Esophagus mucosa (tissue), 1 donor: ENCODE data around the gene SAMD3. TPM values are rescaled to one million over a fixed set of nuclear protein-coding genes. Genes with fewer than 3 reads are reported as not detected.
"Not testable (repeated sequence)": the region's sequence is repeated elsewhere in the genome, so short reads cannot be mapped to it uniquely, and the experiment has no call there.

Source experiments
- ATAC-seq: fragments of 200-7000 bp; cut with Tn5 transposase; one replicate; pipeline ENCODE4 v1.9.1; 2020
- total RNA-seq: library from RNA; stranded (reverse); gene quantifications from one replicate; pipeline ENCODE4 v1.2.4, GENCODE V29; 2023
- donor health status: DM: yes; HTN: yes; CAD: no.

SAMD3 gene
- 0.20 TPM for total RNA-seq

- ATAC-seq = no peak
Observed at GRCh38 chr6:130222775-130223174, at the start of gene SAMD3. SAMD3 (minus strand) TSS chr6:130222951; CDS start chr6:130215273, 7,678 bp downstream.

GRCh38 chr6:130269969-130270635 lies 47.4 kb upstream of the SAMD3 start:
- no peak for ATAC-seq

DNA sequence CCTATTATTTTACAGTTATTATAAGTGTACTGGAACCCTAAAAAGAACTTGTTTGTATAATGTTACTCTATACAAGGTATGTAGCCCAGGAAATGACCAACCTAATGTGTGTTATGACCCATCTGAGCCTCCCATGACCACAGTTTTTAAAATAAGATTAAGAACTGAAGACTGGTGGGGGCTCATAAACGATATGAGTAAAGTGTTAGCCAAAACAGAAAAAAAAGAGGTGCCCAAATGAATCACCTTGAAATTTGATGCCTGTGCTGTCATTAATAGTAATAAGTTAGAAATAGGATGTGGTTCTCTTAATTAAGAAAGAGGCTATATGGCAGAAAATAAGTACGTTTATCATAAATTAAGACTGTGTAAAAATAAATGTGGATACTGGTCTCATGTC lies 42.8 kb upstream of the SAMD3 start:
- ATAC-seq = not testable (repeated sequence)

DNA sequence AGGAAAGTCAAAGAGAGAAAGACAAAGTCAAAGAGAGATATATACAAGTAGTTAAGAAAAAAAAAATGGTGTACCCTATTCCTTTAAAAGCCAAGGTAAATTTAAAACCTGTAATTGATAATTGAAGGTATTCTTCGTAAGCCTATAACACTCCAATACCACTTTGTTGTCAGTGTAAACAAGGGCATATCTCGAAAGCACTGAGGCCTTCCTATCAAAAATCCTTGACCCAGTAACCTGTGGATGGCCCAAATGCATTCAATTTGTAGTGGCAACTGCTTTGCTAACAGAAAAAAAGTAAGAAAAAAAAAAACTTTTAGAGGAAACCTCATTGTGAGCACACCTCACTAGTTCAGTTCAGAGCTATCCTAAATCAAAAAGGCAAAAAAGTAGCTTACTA lies 39.3 kb upstream of the SAMD3 start:
- ATAC-seq = no peak

DNA sequence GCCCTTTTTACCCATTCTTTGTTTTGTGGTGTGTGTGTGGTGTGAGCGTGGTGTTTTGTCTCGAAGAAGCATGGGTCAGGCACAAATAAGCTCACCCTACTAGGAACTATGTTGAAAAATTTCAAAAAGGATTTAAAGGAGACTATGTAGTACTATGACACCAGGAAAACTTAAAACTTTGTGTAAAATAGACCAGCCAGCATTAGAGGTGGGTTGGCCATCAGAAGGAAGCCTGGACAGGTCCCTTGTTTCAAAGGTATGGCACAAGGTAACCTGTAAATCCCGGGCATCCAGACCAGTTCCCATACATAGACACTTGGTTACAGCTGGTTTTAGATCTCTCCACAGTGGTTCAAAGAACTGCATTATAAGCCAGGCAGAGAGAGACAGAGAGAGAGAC lies 38.8 kb upstream of the SAMD3 start:
- ATAC-seq = not testable (repeated sequence)

DNA sequence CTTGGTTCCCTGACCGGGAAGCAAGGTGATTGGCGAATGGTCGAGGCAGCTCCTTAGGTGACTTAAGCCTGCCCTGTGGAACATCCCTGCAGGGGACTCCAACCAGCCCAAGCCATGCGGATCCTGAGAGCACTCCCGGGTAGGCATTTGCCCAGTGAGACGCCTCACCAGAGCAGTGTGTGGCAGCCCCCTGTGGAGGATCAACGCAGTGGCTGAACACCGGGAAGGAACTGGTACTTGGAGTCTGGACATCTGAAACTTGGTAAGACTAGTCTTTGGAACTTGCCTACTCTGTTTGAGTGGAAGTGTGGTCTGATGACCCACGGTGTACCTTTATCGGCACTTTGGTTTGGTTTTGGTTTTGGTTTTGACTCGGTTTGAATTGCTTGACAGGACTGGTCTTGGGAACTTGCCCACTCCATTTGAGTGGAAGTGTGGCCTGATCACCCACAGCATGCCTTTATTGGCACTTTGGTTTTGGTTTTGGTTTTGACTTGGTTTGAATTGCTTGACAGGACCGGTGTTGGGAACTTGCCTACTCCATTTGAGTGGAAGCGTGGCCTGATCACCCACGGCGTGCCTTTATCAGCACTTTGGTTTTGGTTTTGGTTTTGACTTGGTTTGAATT lies 38.0 kb upstream of the SAMD3 start:
- ATAC-seq = not testable (repeated sequence)

DNA sequence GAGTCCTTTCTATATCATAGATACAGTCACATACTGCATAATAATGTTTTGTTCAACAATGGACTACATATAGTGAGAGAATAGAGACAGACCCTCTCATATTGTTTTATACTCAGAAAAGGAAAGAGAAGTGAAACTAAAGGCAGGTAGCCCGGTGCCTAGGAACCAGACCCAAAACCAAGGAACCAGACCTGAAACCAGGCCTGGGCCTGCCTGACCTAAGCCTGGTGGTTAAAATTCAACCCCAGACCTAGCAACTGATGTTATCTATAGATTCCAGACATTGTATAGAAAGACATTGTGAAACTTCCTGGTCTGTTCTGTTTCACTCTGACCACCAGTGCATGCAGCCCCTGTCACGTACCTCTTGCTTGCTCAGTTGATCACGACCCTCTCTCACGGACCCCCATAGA lies 37.3 kb upstream of the SAMD3 start:
- not testable (repeated sequence) for ATAC-seq

GRCh38 chr6:130259557-130259956 lies 36.8 kb upstream of the SAMD3 start:
- ATAC-seq = no peak

GRCh38 chr6:130259140-130259539 lies 36.4 kb upstream of the SAMD3 start:
- no peak for ATAC-seq

DNA sequence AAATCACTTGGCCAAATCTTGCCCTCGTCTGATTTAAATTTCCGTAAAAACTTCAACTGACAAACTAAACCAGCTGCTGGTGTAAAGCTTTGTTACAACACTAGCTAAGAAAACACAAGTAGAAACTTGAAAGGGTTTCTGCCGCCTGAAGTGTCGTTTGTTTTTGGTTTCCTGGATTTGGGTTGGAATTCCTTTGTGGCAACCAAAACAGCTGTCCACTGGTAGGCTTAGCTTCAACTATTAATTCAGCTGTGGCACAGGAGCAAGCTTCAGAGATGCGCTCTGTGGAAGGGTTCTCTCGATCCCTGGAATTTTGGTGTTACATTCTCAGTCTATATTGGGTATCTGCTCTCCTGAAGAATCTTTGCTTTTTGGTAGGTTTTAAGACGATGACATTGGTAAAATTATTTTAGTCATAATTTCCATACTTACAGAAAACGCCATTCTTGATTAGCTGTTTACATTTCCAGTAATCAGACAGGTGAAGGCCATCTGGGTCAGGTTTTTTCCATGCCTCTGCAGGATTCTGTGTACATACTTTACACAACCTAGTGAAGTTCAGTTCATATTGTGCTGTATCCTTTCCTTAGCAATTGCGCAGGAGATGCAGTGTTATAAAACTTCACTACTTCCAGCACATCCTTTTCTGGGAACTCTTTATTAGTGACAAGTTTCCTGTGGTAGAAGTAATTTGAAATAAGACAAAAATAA lies 29.9 kb upstream of the SAMD3 start:
- no peak for ATAC-seq

- no peak for ATAC-seq
Observed at GRCh38 chr6:130245267-130245666, 22.5 kb upstream of the SAMD3 start.

DNA sequence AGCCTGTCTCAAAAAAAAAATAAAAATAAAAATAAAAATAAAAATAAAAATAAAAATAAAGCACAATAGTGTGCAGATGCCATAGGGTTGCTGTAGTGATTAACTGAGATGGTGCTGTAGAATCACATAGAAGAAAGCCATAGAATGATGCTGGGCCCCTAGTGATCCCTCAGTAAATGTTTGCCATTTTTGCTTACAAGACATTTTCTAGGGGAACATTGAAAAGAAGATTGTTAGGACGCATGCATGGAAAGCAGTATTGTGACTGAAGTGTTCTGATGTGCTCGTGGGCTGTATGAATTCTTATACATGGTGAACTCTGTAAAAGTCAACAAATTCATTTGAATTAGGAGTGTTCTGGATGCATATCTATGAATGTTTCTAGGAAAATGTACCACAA lies 22.0 kb upstream of the SAMD3 start:
- no peak for ATAC-seq

DNA sequence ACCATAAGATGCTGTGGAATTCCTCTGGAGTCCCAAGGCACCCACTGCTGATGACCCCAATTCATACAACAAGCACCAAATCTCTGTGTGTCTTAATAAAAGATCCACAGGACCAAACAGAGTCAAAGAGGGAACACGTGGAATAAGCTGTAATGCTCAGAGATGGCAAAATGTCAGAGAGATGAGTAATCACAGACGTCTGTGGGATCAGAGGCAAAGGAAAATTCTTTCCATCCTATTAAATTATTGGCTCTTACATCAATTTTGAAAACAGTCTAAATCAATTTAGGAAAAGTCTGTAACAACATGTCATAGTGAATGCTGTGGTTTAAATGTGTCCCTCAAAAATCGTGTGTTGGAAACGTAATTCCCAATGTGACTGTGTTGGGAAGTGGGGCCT lies 17.5 kb upstream of the SAMD3 start:
- ATAC-seq = no peak

GRCh38 chr6:130239755-130240154 lies 17.0 kb upstream of the SAMD3 start:
- ATAC-seq = no peak

DNA sequence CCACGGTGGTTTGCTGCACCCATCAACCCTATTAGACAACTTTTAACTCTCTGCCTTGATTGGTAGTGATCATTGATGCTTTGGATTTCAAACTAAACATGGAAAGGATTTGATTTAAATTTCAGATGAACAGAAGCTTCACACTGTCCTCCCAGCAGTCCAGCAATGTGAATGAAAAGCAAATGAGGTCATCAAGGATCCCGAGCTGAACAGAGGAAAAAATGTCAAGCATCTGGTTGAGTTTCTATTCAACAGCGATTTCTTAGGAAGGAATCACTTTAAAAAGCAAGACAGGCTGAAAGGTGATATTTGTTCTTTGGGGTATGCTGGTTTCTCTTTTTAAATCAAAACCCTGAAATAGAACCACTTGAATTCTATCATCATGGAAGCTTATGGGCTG lies 10.6 kb upstream of the SAMD3 start:
- ATAC-seq = no peak

GRCh38 chr6:130230531-130230930 lies 7.8 kb upstream of the SAMD3 start:
- ATAC-seq = not testable (repeated sequence)

DNA sequence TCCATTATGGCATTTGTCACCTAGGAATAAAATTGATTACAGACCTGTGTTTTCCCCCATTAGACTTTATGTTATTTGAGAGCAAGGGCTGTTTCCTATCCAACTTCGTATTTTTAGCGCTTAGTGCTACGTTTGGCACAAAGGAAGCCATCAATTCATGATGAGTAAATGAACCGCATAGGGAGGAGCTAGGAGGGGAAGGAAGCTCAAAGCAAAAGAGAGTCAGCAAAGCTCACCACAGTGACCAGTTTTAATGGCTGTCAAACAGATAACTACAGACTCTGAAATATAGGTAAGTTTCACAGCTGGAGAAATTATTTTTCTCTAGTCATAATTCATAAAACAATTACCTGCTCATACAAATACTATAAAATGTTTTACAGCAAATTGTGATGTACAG lies 6.9 kb upstream of the SAMD3 start:
- ATAC-seq = no peak

DNA sequence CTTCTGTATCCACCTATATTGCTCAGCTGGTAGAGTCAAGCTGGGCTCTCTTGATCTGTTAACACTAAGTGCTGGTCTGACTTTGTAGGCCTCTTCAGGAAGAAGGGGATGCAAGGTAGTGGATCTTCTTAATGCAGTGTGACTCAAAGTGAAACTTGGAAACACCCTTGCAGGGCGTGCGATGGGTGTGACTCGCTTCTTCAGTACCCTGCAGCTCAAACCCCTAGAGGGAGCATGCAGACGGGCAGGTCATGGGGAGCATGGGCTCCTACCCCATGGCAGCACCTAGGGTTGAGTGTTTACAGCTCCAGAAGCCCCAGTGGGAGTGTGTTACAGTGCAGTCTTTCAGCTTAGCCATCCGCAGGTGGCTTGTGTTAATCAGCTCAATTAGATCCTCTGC lies 757 bp upstream of the SAMD3 start:
- ATAC-seq = peak; percentile 59

- no peak for ATAC-seq
Observed at GRCh38 chr6:130218134-130218533, 4.6 kb downstream of the SAMD3 start.

DNA sequence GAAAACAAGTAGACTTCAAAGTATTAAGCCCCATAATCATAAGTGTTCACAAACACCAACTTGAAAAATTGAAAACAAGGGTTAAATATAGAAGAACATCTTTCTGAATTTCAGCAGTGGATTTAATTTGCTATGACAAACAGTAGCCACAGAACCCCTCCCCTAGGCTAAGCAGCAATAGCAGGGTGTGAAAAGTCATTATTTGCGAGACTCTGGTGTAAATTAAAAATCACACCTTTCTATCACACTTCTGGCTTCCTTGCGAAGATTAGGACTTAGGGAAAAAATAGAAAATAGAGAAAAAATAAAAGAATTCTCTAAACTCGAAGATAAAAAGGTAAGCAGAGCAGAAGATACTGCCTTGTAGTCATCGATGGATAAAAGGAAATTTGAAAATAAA lies 6.1 kb downstream of the SAMD3 start:
- ATAC-seq = no peak

DNA sequence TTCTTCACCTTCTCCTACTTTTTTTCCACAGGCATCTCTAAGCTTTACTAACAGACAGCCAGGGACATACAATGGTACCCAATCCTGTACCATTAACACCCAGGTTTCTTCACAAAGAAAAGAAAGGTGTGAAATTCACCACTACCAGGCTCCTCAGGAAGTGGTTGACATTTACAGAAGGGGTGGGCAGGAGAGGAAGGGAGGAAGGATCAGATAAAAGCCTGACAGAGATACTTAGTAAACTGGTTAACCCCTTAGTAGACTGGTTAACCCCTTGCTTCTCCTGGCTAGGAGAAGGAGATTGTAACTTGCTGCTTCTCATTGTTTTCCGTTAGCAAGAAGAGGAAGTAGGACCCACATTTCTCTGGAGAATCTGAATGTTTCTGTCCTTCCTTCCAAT lies 7.2 kb downstream of the SAMD3 start:
- ATAC-seq = no peak

DNA sequence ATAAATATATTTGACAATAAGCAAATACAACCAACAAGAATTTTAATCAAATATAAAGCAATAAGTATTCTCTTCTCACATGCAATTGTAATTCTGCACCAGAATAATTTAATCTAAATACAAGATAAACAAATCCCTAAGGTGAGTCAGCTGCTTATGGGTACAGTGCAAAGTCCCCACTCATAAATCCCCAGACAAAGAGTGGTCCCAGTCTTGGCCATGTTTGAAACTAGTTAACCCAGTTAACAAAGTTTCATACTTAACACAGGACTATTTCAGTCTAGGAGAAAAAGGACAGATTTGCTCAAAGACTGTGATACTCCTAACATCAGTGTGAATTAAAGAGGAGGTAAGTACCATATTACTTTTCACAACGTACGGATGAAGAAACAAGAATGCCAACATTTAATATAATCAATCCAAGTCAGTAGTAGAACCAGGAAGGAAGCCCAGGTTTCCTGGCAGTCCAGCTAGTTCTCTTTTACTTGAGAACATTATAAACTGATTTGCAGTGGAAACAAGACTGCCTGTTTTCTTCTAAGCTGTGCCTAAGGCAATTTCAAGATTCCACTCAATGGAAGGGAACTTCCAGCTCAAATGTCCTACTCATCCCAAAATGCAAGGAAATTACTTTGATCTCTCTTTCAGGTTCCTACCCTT lies 10.4 kb downstream of the SAMD3 start:
- no peak for ATAC-seq

- ATAC-seq = no peak
Observed at GRCh38 chr6:130211691-130212090, 11.1 kb downstream of the SAMD3 start.
